Left ventricle myocardium superior (tissue), 1 donor: ENCODE data around the gene EEFSEC. TPM values are rescaled to one million over a fixed set of nuclear protein-coding genes. Genes with fewer than 3 reads are reported as not detected.

Source experiments
- ATAC-seq: fragments of 200-7000 bp; cut with Tn5 transposase; one replicate; pipeline ENCODE4 v1.9.1; 2020; ENCODE audit warnings: mild to moderate bottlenecking, moderate library complexity
- DNase-seq: peaks from one replicate; pipeline ENCODE4 v3.0.0-alpha.2; 2020
- intact Hi-C: fragments of 100-400 bp; cut with micrococcal nuclease; formaldehyde crosslinking; loops from one replicate; pipeline ENCODE4 v1.11.0; 2022
- total RNA-seq: library from RNA; stranded (reverse); fragmentation: NEBNext Ultra II Directional; extraction: Animal tissue kit (Norgen Biotek cat#: 25700); gene quantifications from one replicate; pipeline ENCODE4 v1.2.1, GENCODE V29; 2021
- donor health status: DM: no; HTN: yes; CAD: no; lungs with severe emphysema.

EEFSEC gene
- total RNA-seq, 1 donor from 2014 or later: 17.1 TPM

DNA sequence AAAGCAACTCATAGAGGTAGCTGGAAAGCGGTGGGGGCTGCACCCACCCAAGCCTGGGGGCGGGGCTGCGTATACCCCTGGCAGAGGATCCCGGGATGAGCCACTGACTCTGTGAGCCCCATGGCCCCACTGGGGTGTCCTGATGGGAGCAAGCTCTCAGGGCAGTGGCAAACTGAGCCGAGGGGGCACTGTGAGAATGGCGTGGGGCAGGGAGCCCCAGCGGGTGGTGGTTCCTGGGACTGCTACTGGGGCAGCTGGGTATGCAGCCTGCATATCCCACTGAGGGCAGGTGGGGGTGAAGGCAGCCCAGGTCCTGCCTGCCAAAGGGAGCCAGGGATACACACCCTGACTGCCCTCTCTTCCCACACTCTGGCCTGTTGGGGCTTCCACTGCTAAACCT is 254.0 kb downstream of the EEFSEC start:
- no peak for DNase-seq
- no peak for ATAC-seq
- intact Hi-C loops: no loop called here

GRCh38 chr3:128408012-128408692 is 254.9 kb downstream of the EEFSEC start:
- ATAC-seq (no peak), DNase-seq (no peak)
- intact Hi-C loops: no loop called here

GRCh38 chr3:128408693-128409623 is 255.7 kb downstream of the EEFSEC start:
- intact Hi-C loops: no loop called here
- peak; percentile 67 for DNase-seq
- peak; percentile 56 for ATAC-seq

DNA sequence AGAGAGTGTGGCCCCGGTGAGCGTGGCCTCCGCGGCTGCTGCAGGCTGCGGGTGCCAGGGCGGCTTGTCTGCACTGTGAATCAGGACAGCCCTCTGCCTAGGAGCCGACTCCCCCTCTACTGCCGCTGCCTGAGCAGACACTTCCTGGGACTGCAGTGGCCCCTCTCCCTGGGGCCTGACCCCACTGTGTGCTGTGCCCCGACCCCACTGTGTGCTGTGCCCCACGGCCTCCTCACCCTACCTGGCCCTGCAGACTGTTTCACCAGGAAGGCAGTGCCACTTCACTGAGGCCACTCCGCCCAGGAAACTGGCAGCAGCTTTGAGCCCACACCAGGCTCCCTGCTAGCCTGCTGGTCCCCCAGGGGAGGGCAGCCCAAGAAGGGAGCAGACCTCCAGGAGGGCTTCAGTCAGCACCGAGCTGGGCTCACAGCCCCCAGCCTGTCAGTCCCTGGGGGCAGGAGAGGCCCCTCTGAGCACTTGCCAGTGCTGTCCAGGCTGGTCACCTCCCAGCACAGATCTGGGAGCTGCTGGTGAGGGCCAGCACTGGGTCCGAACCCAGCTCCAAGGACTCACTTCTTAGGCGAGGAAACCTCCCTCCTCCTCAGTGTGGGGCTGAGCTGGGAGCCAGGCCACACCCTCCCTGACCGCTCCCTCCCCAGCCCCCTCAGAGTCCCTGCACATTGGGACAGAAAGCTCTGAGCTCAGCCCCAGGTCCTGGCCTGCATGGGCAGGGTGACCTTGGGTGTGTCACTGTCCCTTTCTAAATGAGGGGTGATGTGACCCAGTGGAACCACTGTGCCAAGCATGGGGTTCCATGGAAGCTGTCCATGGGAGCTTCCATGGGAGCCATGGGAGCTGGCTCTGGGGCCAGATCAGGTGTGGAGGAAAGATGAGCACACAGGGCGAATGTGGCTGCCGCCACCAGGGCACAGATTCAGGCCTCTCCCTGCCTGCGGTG is 256.6 kb downstream of the EEFSEC start:
- no peak for ATAC-seq

DNA sequence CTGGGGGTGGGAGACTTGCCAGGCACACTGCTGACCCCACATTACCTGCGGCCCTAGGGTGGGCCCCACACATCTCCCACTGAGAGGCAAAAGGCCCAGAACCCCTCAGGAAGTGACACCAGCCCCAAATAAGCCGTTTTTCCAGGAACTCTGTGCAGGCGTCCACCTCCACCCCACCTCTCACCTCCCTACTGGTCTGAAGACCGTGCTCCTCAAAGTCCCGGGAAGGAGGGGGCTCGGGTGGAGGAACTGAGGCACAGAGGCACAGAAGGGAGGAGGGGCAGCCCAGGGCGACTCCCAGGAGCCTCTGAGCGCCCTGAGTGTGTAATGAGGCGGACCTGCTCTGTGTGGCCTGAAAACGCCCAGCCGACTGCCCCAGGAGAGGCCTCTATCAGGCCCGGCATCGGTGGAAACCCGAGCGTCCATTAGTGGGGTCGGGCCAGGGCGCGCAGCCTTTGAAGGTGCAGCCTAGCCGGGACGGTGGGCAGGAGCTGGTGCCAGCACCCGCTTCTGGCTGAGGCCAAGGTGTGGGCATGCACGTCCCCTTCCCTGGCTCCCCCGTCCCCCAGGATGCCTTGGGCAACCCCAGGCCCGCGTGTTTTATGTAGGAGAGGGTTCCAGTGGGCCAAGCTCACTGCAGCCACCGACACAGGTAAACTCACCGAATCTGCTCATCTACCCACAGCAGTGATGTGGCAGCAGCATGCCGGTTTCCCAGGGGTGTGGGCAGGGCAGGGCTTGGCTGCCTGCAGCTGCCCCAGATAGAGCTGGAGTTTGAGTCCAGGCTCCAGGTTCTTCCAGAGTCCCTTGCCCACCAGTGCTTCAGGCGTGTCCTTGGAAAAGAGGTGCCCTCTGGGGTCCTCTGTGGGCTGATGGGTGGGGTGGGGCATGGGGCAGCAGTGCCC is 257.6 kb downstream of the EEFSEC start:
- no peak for ATAC-seq

More for the DNA sequence above, 256.6 kb downstream of the EEFSEC start:
- no peak for DNase-seq
- intact Hi-C loops: no loop called here

DNA sequence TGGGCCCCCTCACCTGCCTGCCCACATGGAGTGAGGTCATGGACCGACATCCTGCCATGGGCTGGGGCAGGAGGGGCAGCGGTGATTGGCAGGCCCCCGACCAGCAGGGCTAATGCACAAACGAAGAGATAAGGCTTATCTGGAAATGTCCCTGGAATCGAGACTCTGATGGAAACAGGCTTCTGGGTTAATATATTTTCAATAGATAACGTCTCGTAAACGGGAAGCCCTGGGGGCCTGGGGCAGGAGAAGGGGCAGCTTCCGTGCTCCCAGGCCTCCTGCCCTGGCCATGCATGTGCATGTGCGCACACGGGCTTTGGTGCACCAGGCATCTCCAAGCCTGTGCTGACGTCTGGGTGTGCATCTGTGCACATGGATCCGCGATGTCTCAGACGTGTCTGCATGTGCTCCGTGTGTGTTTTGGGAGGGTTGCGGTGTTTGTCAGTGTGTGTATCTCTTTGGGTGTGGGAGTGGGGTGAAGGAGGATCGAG is 258.3 kb downstream of the EEFSEC start:
- ATAC-seq (no peak), DNase-seq (no peak)
- intact Hi-C loops: no loop called here

More for the DNA sequence above, 257.6 kb downstream of the EEFSEC start:
- DNase-seq: no peak
- intact Hi-C loops: no loop called here

DNA sequence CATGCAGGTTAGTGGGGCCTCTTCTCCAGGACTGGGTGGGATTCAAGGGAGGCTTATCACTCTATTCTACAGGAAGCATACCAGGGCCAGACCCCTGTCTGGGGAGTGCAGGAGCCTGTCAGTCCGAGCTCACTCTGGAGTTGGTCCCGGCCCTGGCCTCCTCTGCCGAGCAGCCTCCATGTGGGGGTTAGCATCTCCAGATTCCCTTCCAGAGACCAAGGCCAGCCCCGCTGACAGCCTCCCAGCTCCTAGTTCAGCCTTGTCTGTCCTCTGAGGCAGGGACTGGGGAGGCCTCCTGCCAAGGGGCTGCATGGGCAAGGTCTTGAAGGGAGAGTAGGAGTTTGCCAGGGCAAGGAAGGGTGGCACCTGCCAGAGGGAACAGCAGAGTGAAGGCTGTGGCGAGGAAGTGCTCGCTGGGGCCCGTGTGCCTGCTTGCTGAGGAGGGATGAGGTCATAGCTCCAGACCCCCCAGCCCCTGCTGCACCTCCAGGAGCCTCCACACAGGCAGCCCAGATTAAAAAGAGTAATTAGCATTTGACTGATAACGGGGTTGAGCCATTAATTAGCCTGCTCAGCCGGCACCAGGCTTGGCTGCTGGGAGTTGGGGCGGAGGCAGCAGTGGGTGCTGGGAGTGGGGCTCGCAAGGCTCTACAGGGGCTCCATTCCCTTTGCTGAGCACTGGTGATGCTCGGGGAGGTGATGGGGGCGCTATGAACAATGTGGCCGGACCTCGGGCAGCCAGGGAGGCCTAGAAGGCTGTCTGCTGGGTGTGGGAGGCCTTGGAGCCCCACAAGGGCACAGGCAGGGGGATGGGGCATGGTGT is 259.1 kb downstream of the EEFSEC start:
- intact Hi-C loops: no loop called here
- DNase-seq (no peak), ATAC-seq (no peak)

GRCh38 chr3:128413003-128413370 is 259.7 kb downstream of the EEFSEC start:
- intact Hi-C loops: no loop called here
- DNase-seq (no peak), ATAC-seq (no peak)

DNA sequence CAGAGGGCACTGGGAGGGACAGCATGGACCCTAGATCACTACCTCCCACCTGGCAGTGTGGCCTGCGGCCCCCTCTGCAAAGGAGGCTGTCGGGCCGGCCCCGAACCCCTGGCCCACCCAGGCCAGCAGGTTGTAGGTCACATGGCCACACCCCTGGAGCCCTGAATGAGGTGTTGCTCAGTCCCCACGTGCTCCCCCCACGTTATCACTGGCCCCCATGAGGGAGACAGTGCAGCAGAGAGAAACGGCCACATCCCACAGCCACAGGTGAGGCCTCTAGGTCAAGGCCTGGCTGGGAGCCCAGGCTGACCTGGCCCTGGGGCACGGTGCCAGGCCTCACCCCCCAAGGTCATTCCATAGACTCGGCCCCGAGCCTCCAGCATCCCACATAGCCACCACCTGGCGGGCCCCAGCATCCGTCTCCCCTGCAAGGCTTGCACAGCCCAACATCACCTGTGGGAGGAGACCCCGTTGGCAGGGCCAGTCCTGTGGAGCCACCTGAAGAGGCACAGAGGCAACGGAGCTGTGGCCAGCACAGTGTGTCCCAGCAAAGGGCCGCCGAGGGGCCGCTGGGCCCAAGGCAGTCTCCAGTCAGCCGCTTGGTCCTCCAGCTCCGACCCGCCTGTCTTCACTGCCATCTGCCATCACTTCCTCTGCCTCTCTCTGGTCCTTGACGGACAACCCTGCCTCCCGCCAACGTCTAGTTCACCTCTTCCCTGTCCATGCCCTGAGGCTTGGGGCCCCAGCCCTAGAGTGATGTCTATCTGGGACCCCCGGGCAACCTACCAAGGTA is 260.3 kb downstream of the EEFSEC start:
- ATAC-seq (no peak), DNase-seq (no peak)
- intact Hi-C loops: no loop called here

- intact Hi-C loops: no loop called here
- DNase-seq (no peak), ATAC-seq (no peak)
Observed at GRCh38 chr3:128415200-128415772, 262.0 kb downstream of the EEFSEC start.

DNA sequence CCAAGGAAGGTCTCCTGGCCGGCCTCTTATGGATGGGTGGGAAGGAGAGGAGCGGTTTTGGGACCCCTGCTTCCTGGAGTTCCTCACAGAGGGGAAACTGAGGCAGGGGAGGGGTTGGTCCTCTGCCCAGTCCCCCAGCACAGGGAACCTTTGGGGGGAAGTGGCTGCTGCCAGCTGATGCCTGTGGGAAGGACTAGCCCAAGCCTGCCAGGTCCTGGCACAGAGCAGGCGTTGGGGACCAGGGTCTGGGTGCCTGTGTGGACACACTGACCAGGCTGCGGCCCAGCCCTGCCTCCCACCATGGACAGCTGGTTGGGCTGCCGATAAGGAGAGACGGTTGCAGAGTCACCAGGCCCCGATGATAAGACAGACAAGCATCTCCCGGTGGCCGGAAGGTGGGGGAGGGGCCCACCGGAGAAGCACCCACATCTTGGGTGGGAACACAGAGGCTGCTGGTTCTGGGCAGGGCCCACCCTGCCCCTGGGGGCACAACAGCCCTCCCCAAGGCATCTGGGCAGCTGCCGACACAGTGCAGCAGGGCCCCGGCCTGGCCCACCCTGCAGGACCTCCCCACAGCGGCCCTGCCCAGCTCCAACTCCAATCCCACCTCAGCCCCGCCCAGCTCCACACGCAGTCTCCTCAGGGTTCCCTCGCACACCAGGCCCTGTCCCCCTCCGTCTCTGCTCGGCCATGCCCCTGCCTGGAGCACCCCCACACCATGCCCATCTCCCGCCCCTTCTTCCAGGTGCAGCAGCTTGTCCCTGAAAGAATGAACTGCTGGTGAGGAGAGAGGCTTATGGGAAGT is 262.7 kb downstream of the EEFSEC start:
- intact Hi-C loops: no loop called here
- peak; percentile 6 for ATAC-seq

DNA sequence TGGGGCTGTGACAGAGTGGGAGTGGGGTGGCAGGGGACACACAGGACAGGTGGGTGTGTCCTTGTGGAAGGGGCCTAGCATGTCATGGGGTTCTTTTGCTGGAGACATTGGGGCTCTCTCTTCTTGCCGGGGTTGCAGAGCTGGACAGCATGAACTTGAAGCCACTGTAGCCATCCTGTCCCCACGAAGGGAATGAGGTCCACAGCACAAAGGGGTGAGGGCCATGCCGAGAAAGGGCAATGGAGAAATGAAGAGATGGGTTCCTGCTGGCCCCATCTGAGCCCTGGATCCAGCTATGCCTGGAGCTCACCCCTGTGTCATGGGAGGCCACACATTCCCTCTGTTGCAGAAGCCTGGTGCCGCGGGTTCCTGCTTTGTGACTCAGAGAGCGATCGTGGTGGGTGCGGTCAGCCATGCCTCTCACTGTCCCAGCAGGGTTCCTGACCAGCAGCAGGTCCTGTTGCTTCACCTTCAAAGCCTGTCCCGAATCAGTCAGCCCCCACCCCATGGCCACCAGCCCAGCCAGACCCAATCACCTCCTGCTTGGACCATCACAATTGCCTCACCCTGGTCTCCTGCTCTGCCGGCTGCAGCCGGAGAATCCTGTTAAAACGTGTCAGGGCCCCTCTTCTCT is 263.4 kb downstream of the EEFSEC start:
- no peak for ATAC-seq
- intact Hi-C loops: no loop called here
- DNase-seq: no peak

More for the DNA sequence above, 262.7 kb downstream of the EEFSEC start:
- no peak for DNase-seq

- intact Hi-C loops: no loop called here
- DNase-seq (no peak), ATAC-seq (no peak)
Observed at GRCh38 chr3:128418900-128419299, 265.6 kb downstream of the EEFSEC start.

- DNase-seq (no peak), ATAC-seq (no peak)
- intact Hi-C loops: no loop called here
Observed at GRCh38 chr3:128419311-128419710, 266.0 kb downstream of the EEFSEC start.

DNA sequence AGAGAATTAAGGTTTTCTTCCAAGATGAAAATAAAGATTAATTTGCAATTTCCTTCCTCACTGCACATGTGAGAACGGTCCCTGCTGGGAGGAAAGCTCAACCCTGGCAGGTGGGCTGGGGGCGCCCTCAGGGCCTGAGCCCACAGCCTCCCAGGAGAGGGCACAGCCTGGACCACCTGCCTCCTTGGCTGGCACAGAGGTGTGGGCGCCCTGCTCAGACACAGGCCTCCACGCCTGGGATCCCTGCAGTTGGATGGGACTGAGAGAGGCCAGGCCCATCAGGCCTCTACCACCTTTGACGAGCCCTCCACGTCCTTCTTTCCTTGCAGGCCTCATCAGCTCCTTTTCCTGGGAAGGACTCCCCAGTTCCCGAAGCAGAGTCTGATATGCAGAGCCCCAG is 267.0 kb downstream of the EEFSEC start:
- ATAC-seq (no peak), DNase-seq (no peak)
- intact Hi-C loops: loop anchor here (10.0 kb wide), 1 partner anchor 185 kb away; no protein-coding TSS in a partner anchor
